ENCODE measurements around the gene FAR2. TPM values are rescaled to one million over a fixed set of nuclear protein-coding genes. Genes with fewer than 3 reads are reported as not detected.

FAR2 gene
- total and polyA plus RNA-seq, 2 donors (not counting 3 experiments of a cell fraction or from before 2014, with no cell fraction given), result 32.3 to 61.7 TPM

DNA sequence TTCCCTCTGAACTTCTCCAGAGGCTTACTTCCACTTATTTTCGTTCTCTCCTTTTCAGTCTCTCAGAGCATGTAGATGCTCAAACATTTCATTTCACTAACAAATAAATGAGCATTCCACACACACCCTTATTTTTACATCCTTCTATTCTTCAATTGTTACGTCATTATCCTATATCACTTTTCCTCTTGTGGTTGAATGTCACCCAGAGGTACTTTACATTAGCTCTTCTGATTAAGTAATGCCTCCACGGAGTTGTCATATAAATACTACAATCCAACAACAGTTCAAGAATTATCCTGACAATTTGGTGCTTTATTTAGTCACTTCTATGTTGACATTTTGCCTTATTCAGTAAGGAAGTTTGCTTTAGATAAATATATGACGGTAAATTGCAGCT, 18.4 kb downstream of the FAR2 start:
- Histone ChIP-seq H3K27ac (ENCODE audit: insufficient read depth, low read depth, low read length) (no peak overlapping the region), H3K27me3 (ENCODE audit: control insufficient read depth in 2 of 2, insufficient read depth in 2 of 2, low read length in 2 of 2) (no peaks in the 10 kb centered on the region), H3K4me2 (ENCODE audit: insufficient read depth, low read length) (no peak overlapping the region), H3K4me1 (ENCODE audit: control insufficient read depth, extremely low read depth, insufficient read depth, low read length) (peaks cover 24% of the 10 kb centered on the region), H3K79me2 (ENCODE audit: control insufficient read depth, insufficient read depth, low read length) (peaks cover 44% of the 10 kb centered on the region), H4K20me1 (replicated peaks; ENCODE audit: control insufficient read depth, extremely low read depth, insufficient read depth, low read length) (no peaks in the 10 kb centered on the region), H3K36me3 (ENCODE audit: control insufficient read depth in 2 of 2, extremely low read depth in 1 of 2, insufficient read depth in 2 of 2, low read length in 2 of 2) (peaks cover 3% of the 10 kb centered on the region in 2 experiments), H3K9me1 (replicated peaks; ENCODE audit: control insufficient read depth, extremely low read depth, insufficient read depth, low read length) (no peaks in the 10 kb centered on the region), H3K9me3 (replicated peaks; ENCODE audit: control insufficient read depth, insufficient read depth, low read length) (no peaks in the 10 kb centered on the region), H3K9ac (replicated peaks; ENCODE audit: extremely low read depth, insufficient read depth, low read length) (no peak overlapping the region), H3K4me3 (replicated peaks in 1 of 3; ENCODE audit: insufficient read depth in 1 of 3, low read depth in 1 of 3, low read length in 3 of 3) (no peak overlapping the region), H2AFZ (ENCODE audit: low read depth, low read length) (no peak overlapping the region)
- intact Hi-C loops (cut with micrococcal nuclease), result no loop called here
- CTCF ChIA-PET, result interaction anchor here (1.3 kb wide), 1 partner anchor 9 kb away, joined by 4 read pairs; no protein-coding TSS in a partner anchor
- DNase-seq (ENCODE audit: low read depth, low spot score) (no peak), FAIRE-seq (no peak)
- POLR2A ChIA-PET, result no interaction called here
- TF ChIP-seq POLR2AphosphoS5 (IDR thresholded peaks at IDR 0.05; ENCODE audit: insufficient read depth, low read depth, low read length) (no peak), FOS (IDR thresholded peaks at IDR 0.05; ENCODE audit: borderline replicate concordance, insufficient read depth, low read length) (no peak), POLR2A (IDR thresholded peaks at IDR 0.05; ENCODE audit: low read depth, low read length) (no peak), MAX (IDR thresholded peaks at IDR 0.05; ENCODE audit: insufficient read depth, insufficient read length) (no peak), EZH2 (IDR thresholded peaks at IDR 0.05; ENCODE audit: borderline replicate concordance, low read depth, low read length, severe bottlenecking) (no peak), JUN (IDR thresholded peaks at IDR 0.05; ENCODE audit: borderline replicate concordance, insufficient read depth, insufficient read length, low read depth) (no peak), CTCF (IDR thresholded peaks at IDR 0.05; ENCODE audit: extremely low read depth in 1 of 2, insufficient read depth in 1 of 2, low read depth in 1 of 2, low read length in 2 of 2) (no peak), MYC (IDR thresholded peaks at IDR 0.05; ENCODE audit: low read depth, low read length) (no peak), GATA2 (IDR thresholded peaks at IDR 0.05; ENCODE audit: insufficient read depth, insufficient read length, low read depth, low read length) (no peak)
- dilution Hi-C loops (cut with MboI; ENCODE audit: extremely low pct_ligation_motif_present, low sequenced_read_pairs), result no loop called here
- no TSS peak for BruUV-seq (replicated peaks)

Data from endothelial cell of umbilical vein (primary cell).